GM19324 (cell line): ENCODE data around the gene RSPH9.

ENCODE experiments used
- ATAC-seq: cut with Tn5 transposase; IDR thresholded peaks from one replicate; pipeline ENCODE4 v1.9.1; 2021; ENCODE audit warnings: mild to moderate bottlenecking, moderate library complexity; ENCODE audit not compliant: unreplicated experiment, low FRiP score

Gene RSPH9, protein sequence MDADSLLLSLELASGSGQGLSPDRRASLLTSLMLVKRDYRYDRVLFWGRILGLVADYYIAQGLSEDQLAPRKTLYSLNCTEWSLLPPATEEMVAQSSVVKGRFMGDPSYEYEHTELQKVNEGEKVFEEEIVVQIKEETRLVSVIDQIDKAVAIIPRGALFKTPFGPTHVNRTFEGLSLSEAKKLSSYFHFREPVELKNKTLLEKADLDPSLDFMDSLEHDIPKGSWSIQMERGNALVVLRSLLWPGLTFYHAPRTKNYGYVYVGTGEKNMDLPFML

DNA sequence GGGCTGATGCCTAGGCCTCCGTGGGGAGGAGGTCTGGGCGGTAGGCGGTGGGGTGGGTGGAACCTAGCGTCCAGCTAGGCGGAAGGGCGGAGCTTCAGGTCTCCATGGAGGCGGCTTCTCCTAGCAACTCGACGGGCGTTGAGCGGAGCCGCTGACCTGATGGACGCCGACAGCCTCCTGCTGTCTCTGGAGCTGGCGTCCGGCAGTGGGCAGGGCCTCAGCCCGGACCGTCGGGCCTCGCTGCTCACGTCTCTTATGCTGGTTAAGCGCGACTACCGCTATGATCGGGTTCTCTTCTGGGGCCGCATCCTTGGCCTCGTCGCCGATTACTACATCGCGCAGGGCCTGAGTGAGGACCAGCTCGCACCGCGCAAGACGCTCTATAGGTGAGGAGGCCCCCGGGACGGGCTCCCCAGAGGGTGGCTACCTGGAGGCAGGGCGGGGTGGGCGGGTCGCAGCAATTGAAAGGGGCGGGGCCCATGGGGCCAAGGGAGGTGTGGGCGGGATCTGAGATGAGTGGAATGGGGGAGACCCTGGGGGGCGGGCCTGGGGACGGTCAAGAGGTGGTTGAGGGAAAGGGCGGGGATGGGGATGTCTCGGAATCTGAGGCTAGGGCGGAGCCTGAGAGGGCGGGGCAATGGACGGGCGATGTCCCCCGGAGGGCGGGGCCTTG lies at the start of gene RSPH9:
Gene RSPH9, plus strand, starts transcription at position 97 of the 673 bp plus-strand sequence. Its CDS starts 63 bp downstream, at position 160.
- peak; percentile 46 for ATAC-seq

DNA sequence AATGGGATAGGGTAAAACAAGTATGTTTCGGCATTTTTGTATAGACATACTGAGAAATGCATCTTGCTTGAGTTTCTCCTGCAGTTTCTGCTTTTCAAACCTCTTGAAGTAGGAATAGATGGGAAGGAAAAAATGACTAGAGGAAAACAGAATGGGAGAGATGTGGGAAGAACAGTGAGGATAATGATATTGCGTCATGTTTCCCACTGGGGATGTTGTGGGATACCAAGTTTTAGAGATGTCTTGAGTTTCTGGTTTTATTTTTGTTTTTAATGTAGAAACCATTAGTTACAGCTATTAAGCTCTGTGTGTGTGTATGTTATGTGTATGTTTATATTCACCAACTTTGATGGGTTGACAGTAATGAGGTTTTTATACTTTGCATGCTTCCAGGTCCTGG lies 44.2 kb upstream of the RSPH9 start:
- ATAC-seq, result no peak

DNA sequence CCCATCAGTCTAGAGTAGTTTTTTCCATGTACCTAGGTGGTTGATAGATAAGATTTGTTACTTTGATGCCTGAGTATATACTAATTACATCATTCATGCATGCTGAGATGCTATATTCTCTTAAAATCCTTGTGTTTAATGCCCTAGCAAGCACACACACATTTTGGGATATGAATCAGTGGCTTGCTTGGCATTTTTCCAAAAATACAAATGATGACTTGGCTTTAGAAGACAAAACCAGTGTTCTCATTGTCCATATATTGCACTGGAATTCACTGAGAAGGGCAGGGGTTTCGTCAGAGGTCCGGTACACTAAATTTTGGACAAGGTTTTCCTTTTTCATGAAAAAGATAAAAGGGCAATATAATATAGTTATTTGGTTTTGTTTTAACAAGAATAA lies 40.7 kb upstream of the RSPH9 start:
- ATAC-seq, result no peak

DNA sequence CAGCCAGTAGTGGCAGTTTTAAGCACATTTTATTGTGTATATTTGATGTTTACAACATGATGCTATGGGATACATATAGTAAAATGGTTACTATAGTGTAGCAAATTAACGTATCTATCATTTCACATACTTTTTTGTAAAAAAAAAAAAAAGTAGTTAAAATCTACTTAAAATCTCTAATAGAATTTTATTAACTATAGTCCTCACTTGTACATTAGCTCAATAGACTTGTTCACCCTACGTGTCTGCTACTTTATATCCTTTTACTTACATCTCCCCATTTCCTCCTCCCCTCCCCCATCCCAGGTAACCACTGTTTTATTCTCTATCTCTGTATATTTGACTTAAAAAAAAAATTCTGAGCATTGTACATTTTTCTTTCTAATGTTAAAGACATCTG lies 38.8 kb upstream of the RSPH9 start:
- ATAC-seq, result no peak

DNA sequence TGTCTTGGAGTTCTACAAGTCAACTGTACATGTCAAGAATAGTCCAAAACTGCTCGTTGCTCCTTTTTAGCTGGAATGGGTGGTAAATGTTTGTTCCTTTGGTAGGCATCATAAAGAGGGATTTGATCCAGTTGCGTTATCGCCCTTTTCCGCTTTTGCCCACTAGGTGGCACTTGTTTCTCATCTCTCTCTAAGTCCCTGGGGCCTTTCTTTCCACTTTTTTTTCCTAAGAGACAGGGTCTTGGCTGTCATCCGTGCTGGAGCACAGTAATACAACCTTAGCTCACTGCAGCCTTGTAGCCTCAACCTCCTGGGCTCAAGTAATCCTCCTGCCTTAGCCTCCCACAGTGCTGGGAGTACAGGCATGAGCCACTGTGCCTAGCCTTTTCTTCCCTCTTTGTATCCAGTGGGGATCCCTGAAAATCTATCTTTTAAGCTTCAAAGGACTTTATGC lies 36.5 kb upstream of the RSPH9 start:
- ATAC-seq, result no peak

DNA sequence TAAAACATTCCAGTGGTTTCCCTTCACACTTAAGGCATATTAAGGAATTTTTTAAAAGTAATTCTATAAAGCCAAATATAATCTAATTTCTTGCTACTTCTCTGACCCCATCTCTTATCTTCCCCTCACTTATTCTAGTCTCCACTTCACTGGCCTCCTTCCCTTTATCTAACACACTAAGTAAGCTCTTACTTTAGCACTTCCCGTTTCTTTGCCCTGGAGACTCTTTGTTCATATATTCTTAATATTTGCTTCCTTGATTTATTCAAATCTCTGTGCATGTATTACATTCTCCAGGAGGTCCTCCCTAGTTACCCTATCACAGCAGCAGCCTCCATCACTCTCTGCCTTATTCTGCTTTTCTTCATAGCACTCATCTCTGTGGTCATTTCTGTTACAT lies 36.0 kb upstream of the RSPH9 start:
- no peak for ATAC-seq

DNA sequence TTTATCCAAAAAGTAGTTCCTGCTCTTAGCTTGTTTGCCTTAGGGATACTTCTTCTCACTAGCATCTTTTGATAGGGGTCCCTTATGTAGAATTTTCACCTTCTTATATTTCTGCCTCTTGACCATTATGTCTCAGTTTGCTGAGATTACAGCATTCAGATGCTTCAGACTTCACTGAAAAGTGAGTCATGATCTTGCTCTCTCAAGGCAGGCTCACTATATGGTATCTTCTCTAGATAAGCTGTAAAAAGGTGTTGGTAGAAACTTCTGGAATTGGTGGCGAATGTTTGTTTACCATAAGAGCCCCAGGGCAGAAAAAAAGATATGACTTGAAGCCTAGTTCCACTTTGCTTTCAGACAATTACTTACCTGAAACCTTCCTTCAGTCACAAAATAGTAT lies 35.4 kb upstream of the RSPH9 start:
- no peak for ATAC-seq

DNA sequence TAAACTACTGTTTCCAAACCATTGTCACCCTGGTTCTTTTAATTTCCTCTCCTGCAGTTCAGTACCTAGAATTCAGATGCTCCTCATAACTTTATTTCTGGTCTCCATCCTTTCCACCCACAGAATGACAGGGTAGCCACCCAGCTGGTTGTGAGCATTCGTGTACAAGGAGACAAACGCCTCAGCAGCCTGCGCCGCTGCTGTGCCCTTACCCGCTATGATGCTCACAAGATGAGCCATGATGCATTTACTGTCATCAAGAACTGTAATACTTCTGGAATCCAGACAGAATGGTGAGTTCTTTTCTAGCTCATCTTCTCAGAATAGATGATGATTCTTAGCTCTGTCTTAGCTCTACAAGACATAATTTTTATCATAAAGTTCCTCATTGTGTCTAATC lies 34.4 kb upstream of the RSPH9 start:
- ATAC-seq, result no peak

DNA sequence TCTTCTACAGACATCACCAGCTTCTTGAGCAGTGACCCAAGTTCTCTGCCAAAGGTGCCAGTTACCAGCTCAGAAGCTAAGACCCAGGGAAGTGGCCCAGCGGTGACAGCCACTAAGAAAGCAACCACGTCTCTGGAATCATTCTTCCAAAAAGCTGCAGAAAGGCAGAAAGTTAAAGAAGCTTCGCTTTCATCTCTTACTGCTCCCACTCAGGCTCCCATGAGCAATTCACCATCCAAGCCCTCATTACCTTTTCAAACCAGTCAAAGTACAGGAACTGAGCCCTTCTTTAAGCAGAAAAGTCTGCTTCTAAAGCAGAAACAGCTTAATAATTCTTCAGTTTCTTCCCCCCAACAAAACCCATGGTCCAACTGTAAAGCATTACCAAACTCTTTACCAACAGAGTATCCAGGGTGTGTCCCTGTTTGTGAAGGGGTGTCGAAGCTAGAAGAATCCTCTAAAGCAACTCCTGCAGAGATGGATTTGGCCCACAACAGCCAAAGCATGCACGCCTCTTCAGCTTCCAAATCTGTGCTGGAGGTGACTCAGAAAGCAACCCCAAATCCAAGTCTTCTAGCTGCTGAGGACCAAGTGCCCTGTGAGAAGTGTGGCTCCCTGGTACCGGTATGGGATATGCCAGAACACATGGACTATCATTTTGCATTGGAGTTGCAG lies 31.0 kb upstream of the RSPH9 start:
- ATAC-seq, result no peak

DNA sequence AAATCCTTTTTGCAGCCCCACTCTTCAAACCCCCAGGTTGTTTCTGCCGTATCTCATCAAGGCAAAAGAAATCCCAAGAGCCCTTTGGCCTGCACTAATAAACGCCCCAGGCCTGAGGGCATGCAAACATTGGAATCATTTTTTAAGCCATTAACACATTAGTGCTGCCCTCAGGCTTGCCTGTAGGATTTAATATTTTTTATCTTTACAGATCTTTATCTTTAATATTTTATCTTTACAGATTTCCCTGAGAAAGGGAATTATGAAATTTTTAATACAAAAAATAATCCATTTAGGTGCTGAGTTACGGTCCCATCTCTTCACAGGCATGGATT lies 30.5 kb upstream of the RSPH9 start:
- ATAC-seq, result no peak

DNA sequence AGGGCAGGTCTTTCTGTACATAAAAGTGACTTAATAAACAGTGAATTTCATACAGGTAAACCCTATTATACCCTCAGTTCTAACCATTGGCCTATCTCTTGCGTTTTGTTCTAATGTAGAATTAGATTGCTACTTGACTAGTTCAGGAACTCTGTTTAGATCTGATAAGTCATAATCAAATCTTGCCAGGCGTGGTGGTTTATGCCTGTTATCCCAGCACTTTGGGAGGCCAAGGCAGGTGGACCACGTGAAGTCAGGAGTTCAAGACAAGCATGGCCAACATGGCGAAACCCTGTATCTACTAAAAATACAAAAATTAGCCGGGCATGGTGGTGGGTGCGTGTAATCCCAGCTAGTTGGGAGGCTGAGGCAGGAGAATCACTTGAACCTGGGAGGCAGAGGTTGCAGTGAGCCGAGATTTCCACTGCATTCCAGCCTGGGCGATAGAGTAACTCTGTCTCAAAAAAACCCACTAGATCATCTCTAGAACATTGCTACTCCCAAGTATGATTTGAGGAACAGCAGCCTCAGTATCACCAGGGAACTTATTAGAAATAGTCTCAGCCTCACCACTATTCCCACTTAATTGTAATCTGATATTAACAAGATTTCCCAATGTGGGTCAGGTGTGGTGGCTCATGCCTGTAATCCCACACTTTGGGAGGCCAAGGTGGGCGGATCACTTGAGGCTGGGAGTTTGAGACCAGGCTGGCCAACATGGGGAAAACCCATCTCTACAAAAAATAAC lies 27.9 kb upstream of the RSPH9 start:
- no peak for ATAC-seq

DNA sequence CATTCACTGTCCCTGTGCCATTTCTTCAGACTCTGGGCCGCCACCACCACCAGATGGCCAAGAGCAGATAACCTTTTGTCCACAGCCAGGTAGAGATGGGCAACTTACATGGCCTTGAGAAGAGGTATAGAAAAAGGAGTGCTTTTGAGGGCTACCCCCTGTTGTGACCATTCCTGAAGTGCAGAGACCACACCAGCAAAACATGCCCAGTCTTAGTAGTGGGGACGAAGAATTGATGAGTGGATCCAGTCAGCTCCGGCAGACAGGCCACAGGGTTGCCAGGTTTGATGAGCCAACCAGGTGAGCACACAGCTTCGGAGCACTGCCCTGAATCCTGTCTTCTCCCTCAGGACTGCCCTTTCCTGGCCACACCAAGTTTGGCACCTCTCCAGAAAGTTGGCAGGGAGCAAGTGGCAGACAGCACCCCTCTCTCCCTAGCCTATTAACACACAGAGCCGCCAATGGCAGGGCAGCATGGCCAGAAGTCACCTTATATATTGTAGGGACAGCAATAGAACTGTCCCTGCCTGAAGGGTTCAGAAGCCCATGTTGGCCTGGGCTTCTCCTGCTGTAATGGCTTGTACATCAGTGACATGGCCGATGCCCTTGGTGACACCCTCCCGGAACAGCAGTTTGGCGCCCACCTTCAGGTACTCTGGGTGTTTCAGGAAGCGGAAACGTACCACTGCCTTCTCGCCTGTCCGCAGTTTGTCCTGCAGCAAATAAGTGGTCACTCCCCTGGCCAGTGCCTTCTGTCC lies 23.6 kb upstream of the RSPH9 start:
- no peak for ATAC-seq

DNA sequence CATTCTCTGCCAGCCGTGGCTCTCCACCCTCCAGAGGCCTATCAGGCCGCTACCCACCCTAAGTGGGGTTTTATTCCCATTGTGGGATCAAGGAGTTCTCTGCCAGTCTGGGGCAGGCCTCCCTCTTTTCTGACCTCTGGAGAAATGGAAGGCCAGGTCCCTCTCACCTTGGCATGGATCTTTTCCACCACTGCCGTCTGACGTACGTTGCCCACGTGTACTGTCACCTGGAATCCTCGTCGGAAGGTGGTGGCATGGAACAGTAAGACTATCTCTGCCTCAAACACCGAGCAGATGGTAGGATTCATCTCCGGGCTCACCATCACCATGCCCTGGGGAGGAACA lies 23.0 kb upstream of the RSPH9 start:
- no peak for ATAC-seq

DNA sequence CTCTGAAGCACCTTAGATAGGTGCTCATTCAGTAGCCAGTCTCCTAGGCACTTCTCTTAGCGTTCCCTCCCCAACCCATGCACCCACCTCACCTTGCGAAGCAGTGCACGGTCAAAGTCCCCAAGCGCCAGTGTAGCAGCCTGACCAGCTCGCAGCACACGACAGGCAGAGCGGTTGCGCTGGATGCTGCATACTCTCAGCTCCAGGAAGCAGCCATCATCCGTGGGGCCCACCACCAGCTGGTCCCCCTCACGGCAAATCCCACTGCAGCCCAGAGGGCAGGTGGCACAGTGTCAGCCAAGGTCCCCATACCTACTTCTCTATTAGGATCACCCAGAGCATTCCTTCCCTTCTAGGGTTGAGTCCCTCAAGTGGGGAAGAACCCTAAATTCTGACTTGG lies 22.3 kb upstream of the RSPH9 start:
- ATAC-seq, result no peak

DNA sequence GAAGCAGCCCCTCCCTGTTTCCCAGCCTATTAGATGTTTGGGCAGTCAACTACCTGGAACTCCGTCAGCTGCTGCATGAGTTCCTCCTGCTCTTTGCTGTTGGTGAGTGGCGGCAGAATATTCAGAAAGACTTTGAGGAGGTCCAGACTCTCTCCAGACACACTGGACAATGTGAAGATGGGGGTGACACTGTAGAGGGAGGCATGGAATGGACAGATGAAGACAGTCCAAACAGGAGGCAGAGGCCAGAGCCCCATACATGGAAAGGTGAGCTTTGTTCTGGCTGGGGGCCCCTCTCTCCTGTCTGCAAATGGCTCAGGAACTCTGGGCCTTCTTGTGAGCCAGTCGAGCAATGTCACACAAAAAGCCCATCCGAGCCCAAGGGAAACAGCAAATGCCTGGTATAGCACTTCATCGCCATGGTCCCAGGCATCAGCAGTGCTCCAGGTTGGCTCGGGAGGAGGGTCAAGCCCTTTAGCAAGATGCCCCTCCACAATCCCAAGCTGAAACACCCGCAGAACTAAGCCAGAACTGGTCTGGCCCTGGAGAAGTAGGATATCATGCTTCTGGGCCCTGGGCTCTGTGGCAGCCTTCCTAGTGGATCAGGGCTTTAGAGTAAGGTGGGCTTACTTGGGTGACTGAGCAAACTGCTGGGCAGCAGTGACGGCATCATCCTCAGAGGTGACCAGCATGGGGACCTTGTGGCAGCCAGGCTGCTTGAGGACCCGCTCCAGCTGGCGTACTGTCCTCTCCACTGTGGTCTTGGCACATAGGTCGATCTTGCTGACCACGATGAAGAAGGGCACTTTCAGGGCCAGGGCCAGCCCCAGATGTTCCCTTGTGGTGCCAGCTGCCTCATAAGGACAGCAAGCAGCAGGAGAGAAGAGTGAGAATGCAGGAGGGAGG lies 20.7 kb upstream of the RSPH9 start:
- ATAC-seq, result no peak

DNA sequence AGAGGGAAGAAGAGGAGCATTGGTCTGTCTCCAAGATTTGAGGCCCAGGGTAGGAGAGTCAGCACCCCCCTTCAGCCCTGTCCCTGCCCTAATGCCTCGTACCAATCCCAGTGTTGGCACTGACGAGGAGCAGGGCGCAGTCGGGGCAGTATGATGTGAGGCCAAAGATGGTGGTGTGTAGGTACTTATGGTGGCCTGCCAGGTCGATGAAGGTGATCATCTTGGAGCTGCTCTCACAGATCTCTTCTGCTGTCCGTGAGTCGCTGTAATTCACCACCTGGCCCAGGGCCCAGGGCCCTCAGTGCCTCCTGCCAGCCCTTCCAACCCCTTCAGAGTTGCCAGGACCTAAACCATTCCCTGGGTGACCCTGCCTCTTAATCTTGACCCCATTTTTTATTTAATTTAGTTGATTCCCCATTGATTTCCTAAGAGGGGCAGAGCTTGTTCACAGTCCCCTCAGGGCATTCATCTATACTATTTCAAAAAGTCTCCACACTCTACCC lies 20.0 kb upstream of the RSPH9 start:
- ATAC-seq, result no peak

DNA sequence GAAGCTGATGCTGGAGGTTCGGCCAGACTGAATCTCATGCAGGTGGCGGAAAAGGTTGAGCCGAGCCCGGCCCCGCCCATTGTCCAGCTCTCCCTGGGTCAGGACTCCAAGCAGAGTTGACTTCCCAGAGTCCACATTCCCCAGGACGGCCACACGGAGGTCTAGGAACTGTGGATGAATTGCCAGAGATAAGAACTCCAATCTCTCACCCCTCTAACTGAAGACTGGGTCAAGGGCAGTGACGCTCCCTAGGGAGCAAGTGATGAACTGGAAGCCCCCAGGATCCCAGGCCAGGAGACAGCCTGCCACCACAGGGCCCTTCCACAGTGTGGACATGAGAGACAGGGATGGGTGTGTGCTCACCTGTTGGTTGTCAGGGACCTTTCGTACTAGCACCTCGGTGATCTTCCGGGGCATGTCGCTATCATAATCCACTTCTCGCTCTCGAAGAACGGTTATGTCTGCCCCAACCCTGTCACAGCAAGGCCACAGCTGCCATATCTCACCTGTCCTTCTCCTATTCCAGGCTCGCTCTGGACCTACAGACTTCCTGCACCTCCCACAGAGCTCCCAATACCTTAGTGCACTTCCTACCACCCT lies 19.3 kb upstream of the RSPH9 start:
- no peak for ATAC-seq

DNA sequence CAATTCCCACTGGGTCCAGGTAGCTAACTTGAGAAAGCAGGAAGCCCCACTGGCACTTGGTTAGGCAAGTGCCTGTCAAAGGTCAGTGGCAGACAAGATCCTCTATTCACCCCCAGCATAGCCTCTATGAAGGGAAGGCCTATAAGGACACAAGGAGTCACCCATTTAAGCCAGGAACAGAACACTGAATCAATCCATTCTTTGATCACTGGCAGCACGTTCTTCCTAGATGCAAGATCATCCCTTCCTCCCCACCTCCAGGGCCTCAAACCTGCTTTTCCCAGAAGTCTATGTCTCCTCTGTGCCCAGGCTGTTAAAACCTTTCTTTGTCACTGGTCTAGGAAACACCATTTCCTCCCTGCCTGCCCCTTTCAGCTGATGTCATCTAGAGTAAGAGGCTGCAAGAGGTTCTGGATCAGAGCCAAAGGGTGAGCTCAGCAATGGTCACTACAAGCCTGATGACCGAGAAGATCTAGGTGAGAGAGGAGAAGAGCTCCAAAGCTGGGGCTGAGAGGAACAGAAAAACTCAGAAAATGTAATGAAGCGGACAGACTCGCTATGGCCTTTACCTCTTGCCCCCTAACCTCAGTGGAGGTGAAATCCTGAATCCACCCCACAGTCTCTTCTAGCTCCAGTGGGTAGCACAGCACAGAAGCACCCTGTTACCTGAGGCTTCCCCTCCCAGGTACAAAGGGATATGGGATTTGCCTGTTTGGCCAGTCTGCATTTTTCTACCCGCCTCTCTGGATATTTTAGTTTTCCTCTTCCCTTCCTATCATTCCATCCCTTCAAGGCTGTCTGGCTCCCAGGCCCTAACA lies 17.6 kb upstream of the RSPH9 start:
- no peak for ATAC-seq
